Testis (tissue), 2 donors: Measurements from ENCODE around the gene CROT.

Experiments used
- CTCF ChIP-seq, 3 experiments: fragments of 450-650 bp in 2 of 3; fragments of 200-600 bp in 1 of 3; sonication (generic) in 1 of 3; IDR thresholded peaks; one replicate each; pipeline ENCODE4 v1.5.1; 2016 to 2019; ENCODE audit warnings: antibody characterized with exemption in 3 of 3, mild to moderate bottlenecking in 2 of 3, moderate library complexity in 1 of 3
- POLR2A ChIP-seq: fragments of 450-650 bp; IDR thresholded peaks from one replicate; pipeline ENCODE4 v1.6.1; 2017; ENCODE audit warnings: antibody characterized with exemption, mild to moderate bottlenecking, moderate library complexity

DNA sequence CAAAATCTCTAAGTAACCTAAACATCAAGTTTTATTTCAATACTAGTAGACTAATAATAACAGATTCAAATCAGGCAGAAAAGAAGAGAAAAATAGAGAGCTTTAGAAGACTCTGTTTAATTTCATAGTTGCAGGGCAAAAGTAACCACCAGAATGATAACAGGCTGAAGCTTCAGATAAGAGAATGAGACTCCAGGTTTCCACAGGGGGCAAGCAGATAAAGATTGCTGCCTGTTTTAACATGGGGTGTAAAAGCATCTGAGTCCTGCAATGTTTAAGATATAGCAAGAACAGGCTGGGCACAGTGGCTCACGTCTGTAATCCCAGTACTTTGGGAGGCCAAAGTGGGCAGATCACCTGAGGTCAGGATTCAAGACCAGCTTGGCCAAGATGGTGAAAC lies 11.0 kb downstream of the CROT start:
- TF ChIP-seq CTCF (IDR thresholded peaks at IDR 0.05): no peak
- TF ChIP-seq POLR2A: no peak
